ENCODE data around the gene LRRC18.

GRCh38 chr10:48978318-48978717 lies 38.7 kb upstream of the LRRC18 start:
- TF ChIP-seq GABPA (IDR thresholded peaks at IDR 0.05; ENCODE audit: low read depth) (no peak), HDGF (IDR thresholded peaks at IDR 0.05) (no peak), ZNF687 (IDR thresholded peaks at IDR 0.05) (no peak), CBX5 (IDR thresholded peaks at IDR 0.05; ENCODE audit: low read depth) (no peak)
